T-cell (primary cell): ENCODE data around the gene NUMA1. TPM values are rescaled to one million over a fixed set of nuclear protein-coding genes. Genes with fewer than 3 reads are reported as not detected.

Source experiments
- ATAC-seq, 4 experiments: fragments of 200-7000 bp in 3 of 4; fragments of 150-1000 bp in 1 of 4; cut with Tn5 transposase; replicated peaks in 1 of 4; 1 replicate in 3 of 4; 2 replicates in 1 of 4; pipeline ENCODE4 v1.10.0; 2021; ENCODE audit warnings: moderate library complexity in 3 of 4, mild to moderate bottlenecking in 2 of 4, moderate number of reproducible peaks in 1 of 4
- CTCF ChIA-PET, 2 donors: fragments of 300-600 bp; sonication (Branson Sonifier 250); formaldehyde crosslinking; loops; one replicate each; lab custom pipeline; 2022; ENCODE audit warnings: antibody characterized with exemption in 2 of 2; lab: Charles Lee
- POLR2A ChIA-PET, 2 donors: fragments of 300-600 bp; sonication (Branson Sonifier 250); formaldehyde crosslinking; loops; one replicate each; lab custom pipeline; 2022; ENCODE audit warnings: antibody characterized with exemption in 2 of 2; lab: Charles Lee
- DNase-seq, 35 experiments: peaks; one replicate each; pipeline versions ENCODE4 v3.0.0 to v3.0.0-alpha.2; 2013 to 2023
- H3K27ac ChIP-seq: one replicate; pipeline ENCODE4 v1.5.1; 2013; ENCODE audit warnings: low read length
- H3K27me3 ChIP-seq, 2 experiments: replicated peaks in 1 of 2; 1 replicate in 1 of 2; 2 replicates in 1 of 2; pipeline versions ENCODE4 v1.6.1 to v1.7.0; 2013; ENCODE audit warnings: low read length in 1 of 2, mixed read lengths in 1 of 2; ENCODE audit not compliant: control insufficient read depth in 2 of 2, insufficient read depth in 2 of 2; ENCODE audit errors: extremely low read depth in 1 of 2
- H3K36me3 ChIP-seq, 2 donors: 1 replicate in 1 of 2; 2 replicates in 1 of 2; pipeline versions ENCODE4 v1.6.1 to v1.7.0; 2013; ENCODE audit warnings: low read length in 1 of 2; ENCODE audit not compliant: control insufficient read depth in 2 of 2, insufficient read depth in 1 of 2; ENCODE audit errors: extremely low read depth in 1 of 2
- H3K4me1 ChIP-seq, 2 experiments: 1 replicate in 1 of 2; 2 replicates in 1 of 2; pipeline versions ENCODE4 v1.6.1 to v1.7.0; 2013; ENCODE audit warnings: low read length in 2 of 2, mixed read lengths in 1 of 2; ENCODE audit not compliant: insufficient read depth in 2 of 2, control insufficient read depth in 1 of 2; ENCODE audit errors: extremely low read depth in 1 of 2
- H3K4me3 ChIP-seq, 2 donors: 1 replicate in 1 of 2; 2 replicates in 1 of 2; pipeline versions ENCODE4 v1.5.1 to v1.7.0; 2013; ENCODE audit warnings: mild to moderate bottlenecking in 2 of 2, low read length in 1 of 2, moderate library complexity in 1 of 2; ENCODE audit not compliant: control insufficient read depth in 1 of 2; ENCODE audit errors: extremely low read depth in 1 of 2
- H3K9me3 ChIP-seq: 2 replicates; pipeline ENCODE4 v1.7.0; 2013
- H3K27ac Mint-ChIP-seq, 2 donors: one replicate each; pipeline ENCODE4 v1.8.0; 2020 to 2021; ENCODE audit warnings: mild to moderate bottlenecking in 2 of 2, mixed read lengths in 2 of 2
- H3K27me3 Mint-ChIP-seq, 2 donors: one replicate each; pipeline ENCODE4 v1.8.0; 2021 to 2022; ENCODE audit warnings: mixed read lengths in 2 of 2
- H3K36me3 Mint-ChIP-seq: one replicate; pipeline ENCODE4 v1.8.0; 2021; ENCODE audit warnings: mixed read lengths
- H3K4me1 Mint-ChIP-seq, 3 donors: one replicate each; pipeline ENCODE4 v1.8.0; 2020 to 2022; ENCODE audit warnings: mixed read lengths in 3 of 3, mild to moderate bottlenecking in 1 of 3
- H3K4me3 Mint-ChIP-seq, 3 donors: one replicate each; pipeline ENCODE4 v1.8.0; 2020 to 2022; ENCODE audit warnings: mild to moderate bottlenecking in 3 of 3, mixed read lengths in 3 of 3, moderate library complexity in 3 of 3
- H3K9me3 Mint-ChIP-seq, 3 donors: one replicate each; pipeline ENCODE4 v1.8.0; 2020 to 2022; ENCODE audit warnings: mixed read lengths in 3 of 3
- WGBS: methylation state at CpG from one replicate; pipeline ENCODE4 v1.1.5; 2013; ENCODE audit warnings: missing lambda C conversion rate; ENCODE audit not compliant: insufficient coverage; 5-methylcytosine and 5-hydroxymethylcytosine counted together
- total RNA-seq, 35 experiments: library from RNA in 6 of 35; stranded (reverse) in 6 of 35; fragments of 120-200 nt in 1 of 35; gene quantifications; one replicate each; pipeline versions ENCODE4 v1.2.1 to v1.2.4 and lab custom pipeline; 2013 to 2026

NUMA1 gene
- total RNA-seq, 5 donors from 2014 or later (not counting 1 experiment from before 2014, with no cell fraction given): 237 to 386 (median 343) TPM

DNA sequence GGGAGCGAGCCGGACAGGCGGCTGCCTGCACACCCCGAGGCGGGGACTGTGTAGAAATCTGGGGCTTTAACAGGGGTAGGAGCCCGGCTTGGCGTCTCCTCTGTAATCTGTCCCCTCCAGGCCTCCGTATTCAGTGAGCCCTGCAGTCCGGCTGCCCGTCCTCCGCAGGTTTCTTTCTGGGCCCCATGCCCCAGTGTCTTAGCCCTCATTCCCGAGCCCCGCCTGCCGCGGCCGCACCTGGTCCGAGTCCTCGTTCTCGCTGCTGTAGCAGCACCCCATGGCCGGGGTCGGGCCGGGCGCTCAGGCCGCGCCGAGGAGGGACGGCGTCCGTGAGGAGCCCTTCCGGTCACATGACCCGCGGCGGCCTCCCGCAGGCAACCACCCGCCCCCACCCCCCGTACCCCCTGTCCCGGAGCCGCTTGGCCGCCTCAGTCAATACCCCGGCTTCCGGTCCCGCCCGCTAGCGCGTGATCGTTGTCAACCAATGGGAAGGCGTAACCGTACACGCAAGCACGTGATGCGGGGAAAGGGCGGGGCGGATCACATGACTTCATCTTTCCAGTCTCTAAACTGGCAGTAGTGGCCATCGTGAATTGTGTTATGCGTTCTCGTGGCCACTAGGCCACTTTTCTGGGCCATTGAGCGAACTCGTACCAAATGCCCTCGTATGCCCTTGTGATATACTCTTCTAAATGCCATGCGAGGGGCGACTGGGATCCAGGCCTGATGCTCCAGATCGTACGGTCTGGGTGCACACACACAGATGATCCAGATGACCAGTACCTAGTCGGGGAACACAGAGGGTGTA lies 22.8 kb upstream of the NUMA1 start, which contains the start of gene LAMTOR1:
Gene LAMTOR1 (minus strand): TSS at position 352 of the 808 bp plus-strand sequence. CDS start 73 bp downstream, at position 279.
- Histone ChIP-seq H3K27ac (peak within 1 kb of the TSS; percentile 86), H3K27me3 (no peaks in the 10 kb centered on the region), H3K4me3 (peak within 1 kb of the TSS; percentile 82 to 89), H3K36me3 (peaks cover 0 to 32% of the 10 kb centered on the region in 2 donors), H3K4me1 (peaks cover 12 to 49% of the 10 kb centered on the region in 2 experiments), H3K9me3 (no peaks in the 10 kb centered on the region)
- Mint-ChIP-seq H3K9me3 (no peaks in the 10 kb centered on the region), H3K27ac (peak within 1 kb of the TSS; percentile 82 to 86), H3K4me1 (peaks cover 44 to 49% (median 47%) of the 10 kb centered on the region in 3 donors), H3K4me3 (peak within 1 kb of the TSS; percentile 77 to 92 (median 89)), H3K36me3 (peaks cover 12% of the 10 kb centered on the region), H3K27me3 (no peaks in the 10 kb centered on the region)
- WGBS: 5% methylated on average over 60 of the region's 64 CpGs
- CTCF ChIA-PET: interaction anchor here in 1 of 2 donors (1.3 kb wide), 1 partner anchor 78 kb away, joined by 4 read pairs; no protein-coding TSS in a partner anchor
- DNase-seq (peak; percentile 94 to 99 (median 97)), ATAC-seq (peak; percentile 96 to 99 (median 97))
- POLR2A ChIA-PET: no interaction called here

DNA sequence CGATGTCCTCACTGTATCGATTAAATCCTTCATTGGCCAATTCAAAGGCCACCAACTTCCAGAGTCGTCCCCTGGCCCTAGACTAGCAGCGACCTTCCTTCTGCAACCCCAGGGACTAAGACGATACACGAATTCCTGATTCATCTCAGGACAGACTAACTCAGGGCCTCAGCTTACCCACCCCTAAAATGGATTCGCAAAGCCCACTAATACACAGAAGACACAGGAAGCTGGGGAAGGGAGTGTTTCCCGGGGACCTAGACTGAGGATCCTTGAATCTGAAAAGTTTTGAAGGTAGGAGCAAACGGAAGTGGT lies 22.2 kb upstream of the NUMA1 start:
- H3K36me3 ChIP-seq: peaks cover 0 to 35% of the 10 kb centered on the region in 2 donors
- CTCF ChIA-PET: interaction anchor here in 1 of 2 donors (1.3 kb wide), 1 partner anchor 77 kb away, joined by 4 read pairs; no protein-coding TSS in a partner anchor
- no peaks in the 10 kb centered on the region for H3K27me3 Mint-ChIP-seq
- peak overlapping the region; percentile 82 to 89 for H3K4me3 ChIP-seq
- peak overlapping the region; percentile 82 to 86 for H3K27ac Mint-ChIP-seq
- peak in 1 of 4 experiments; percentile 3 for ATAC-seq
- POLR2A ChIA-PET: no interaction called here
- peaks cover 44 to 52% (median 49%) of the 10 kb centered on the region in 3 donors for H3K4me1 Mint-ChIP-seq
- no peaks in the 10 kb centered on the region for H3K27me3 ChIP-seq
- DNase-seq: no peak
- no peaks in the 10 kb centered on the region for H3K9me3 ChIP-seq
- peaks cover 17% of the 10 kb centered on the region for H3K36me3 Mint-ChIP-seq
- H3K4me3 Mint-ChIP-seq: peak overlapping the region; percentile 77 to 92 (median 89)
- H3K27ac ChIP-seq: peak overlapping the region; percentile 82
- H3K4me1 ChIP-seq: peaks cover 12 to 49% of the 10 kb centered on the region in 2 experiments
- WGBS: 10% methylated on average over 4 of the region's 9 CpGs
- no peaks in the 10 kb centered on the region for H3K9me3 Mint-ChIP-seq

DNA sequence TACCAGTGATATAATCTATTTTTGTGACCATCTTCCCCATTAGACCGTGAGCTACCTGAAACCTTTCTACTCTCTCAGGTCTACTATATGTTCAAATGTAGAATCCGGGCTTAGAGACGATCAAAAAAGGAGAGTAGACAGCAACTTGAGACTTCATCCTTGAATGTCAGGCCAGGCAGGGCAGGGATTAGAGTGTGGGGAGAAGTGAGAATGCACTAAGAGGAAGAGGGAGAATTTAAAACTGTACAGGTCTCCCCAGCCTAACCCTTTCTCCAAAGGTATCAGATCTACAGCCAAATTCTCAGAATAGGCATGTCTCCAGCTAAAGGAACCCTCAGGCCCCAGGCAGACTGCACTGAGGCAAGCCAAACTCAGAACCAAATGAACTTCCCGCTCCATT lies 21.8 kb upstream of the NUMA1 start:
- DNase-seq (no peak), ATAC-seq (no peak)
- Mint-ChIP-seq H3K36me3 (peaks cover 14% of the 10 kb centered on the region), H3K4me1 (peaks cover 44 to 53% (median 49%) of the 10 kb centered on the region in 3 donors), H3K27me3 (no peaks in the 10 kb centered on the region), H3K9me3 (no peaks in the 10 kb centered on the region), H3K4me3 (peak overlapping the region; percentile 77 to 92 (median 89)), H3K27ac (peak overlapping the region; percentile 82 to 86)
- peak overlapping the region; percentile 82 to 89 for H3K4me3 ChIP-seq
- no peaks in the 10 kb centered on the region for H3K9me3 ChIP-seq
- ChIA-PET CTCF (interaction anchor here in 1 of 2 donors (1.3 kb wide), 1 partner anchor 77 kb away, joined by 4 read pairs; no protein-coding TSS in a partner anchor), POLR2A (no interaction called here)
- peaks cover 0 to 37% of the 10 kb centered on the region in 2 donors for H3K36me3 ChIP-seq
- WGBS: 40% methylated on average over 1 of the region's 4 CpGs
- H3K27ac ChIP-seq: peak overlapping the region; percentile 82
- no peaks in the 10 kb centered on the region for H3K27me3 ChIP-seq
- peaks cover 12 to 49% of the 10 kb centered on the region in 2 experiments for H3K4me1 ChIP-seq

DNA sequence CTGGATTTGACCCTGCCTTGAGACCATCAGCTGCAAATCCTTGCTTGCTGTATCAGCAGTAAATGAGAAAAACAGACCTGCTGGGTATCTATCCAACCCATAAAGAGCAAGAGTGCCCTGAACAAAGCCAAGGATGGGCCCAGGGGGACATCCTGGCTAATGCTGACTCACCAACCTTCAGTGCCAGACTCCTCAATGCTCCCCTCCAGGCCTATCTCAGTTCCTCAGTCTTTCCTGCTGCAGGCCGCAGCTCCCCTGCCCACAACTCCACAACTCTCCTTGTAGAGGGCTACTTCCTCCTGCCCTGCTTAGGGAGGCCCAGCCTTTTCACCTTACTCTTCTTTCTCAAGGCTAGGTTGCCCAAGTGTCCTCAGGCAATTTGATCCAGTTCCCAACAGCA lies 20.1 kb upstream of the NUMA1 start:
- H3K4me1 ChIP-seq: peaks cover 12 to 49% of the 10 kb centered on the region in 2 experiments
- no peak for ATAC-seq
- DNase-seq: peak in 1 of 35 experiments; percentile 14
- H3K27me3 ChIP-seq: no peaks in the 10 kb centered on the region
- no peaks in the 10 kb centered on the region for H3K9me3 Mint-ChIP-seq
- H3K36me3 Mint-ChIP-seq: peaks cover 18% of the 10 kb centered on the region
- H3K9me3 ChIP-seq: no peaks in the 10 kb centered on the region
- H3K4me1 Mint-ChIP-seq: peaks cover 44 to 53% (median 49%) of the 10 kb centered on the region in 3 donors
- H3K27ac Mint-ChIP-seq: peak overlapping the region; percentile 61 to 86
- CTCF ChIA-PET: interaction anchor here (0.8 to 1.6 kb wide), 4 partner anchors 9 to 123 kb away, joined by 3 read pairs; partner anchors contain the start of gene ANAPC15 (in 1 of the 2)
- no peak overlapping the region for H3K27ac ChIP-seq
- 86% methylated on average over 1 of the region's 1 CpG for WGBS
- H3K27me3 Mint-ChIP-seq: no peaks in the 10 kb centered on the region
- H3K36me3 ChIP-seq: peaks cover under 1 to 43% of the 10 kb centered on the region in 2 donors
- no peak overlapping the region for H3K4me3 Mint-ChIP-seq
- POLR2A ChIA-PET: no interaction called here
- H3K4me3 ChIP-seq: no peak overlapping the region

DNA sequence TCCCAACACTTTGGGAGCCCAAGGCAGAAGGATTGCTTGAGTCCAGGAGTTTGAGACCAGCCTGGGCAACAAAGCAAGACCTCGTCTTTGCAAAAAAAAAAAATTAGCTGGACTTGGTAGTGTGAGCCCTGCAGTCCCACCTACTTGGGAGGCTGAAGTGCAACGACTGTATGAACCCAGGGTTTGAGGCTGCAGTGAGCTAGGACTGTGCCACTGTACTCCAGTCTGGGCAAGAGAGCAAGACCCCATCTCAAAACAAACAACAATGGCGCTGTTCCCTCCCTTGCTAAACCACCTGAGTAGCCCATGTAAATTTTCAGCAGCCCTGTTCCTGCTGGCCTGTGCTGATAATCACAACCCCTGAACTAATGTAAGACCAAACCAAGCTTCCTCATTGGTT lies 19.7 kb upstream of the NUMA1 start:
- CTCF ChIA-PET: interaction anchor here (1.2 to 1.6 kb wide), 2 partner anchors 9 to 121 kb away, joined by 3 read pairs; no protein-coding TSS in a partner anchor
- peaks cover 12 to 49% of the 10 kb centered on the region in 2 experiments for H3K4me1 ChIP-seq
- H3K27me3 Mint-ChIP-seq: no peaks in the 10 kb centered on the region
- no peaks in the 10 kb centered on the region for H3K9me3 Mint-ChIP-seq
- H3K36me3 Mint-ChIP-seq: peaks cover 15% of the 10 kb centered on the region
- peaks cover 44 to 51% (median 47%) of the 10 kb centered on the region in 3 donors for H3K4me1 Mint-ChIP-seq
- POLR2A ChIA-PET: no interaction called here
- H3K4me3 Mint-ChIP-seq: no peak overlapping the region
- no peak for ATAC-seq
- 70% methylated on average over 2 of the region's 3 CpGs for WGBS
- peak overlapping the region in 1 of 2 donors; percentile 86 for H3K27ac Mint-ChIP-seq
- no peak for DNase-seq
- H3K4me3 ChIP-seq: no peak overlapping the region
- no peaks in the 10 kb centered on the region for H3K9me3 ChIP-seq
- no peak overlapping the region for H3K27ac ChIP-seq
- peaks cover 5 to 46% of the 10 kb centered on the region in 2 donors for H3K36me3 ChIP-seq
- H3K27me3 ChIP-seq: no peaks in the 10 kb centered on the region

DNA sequence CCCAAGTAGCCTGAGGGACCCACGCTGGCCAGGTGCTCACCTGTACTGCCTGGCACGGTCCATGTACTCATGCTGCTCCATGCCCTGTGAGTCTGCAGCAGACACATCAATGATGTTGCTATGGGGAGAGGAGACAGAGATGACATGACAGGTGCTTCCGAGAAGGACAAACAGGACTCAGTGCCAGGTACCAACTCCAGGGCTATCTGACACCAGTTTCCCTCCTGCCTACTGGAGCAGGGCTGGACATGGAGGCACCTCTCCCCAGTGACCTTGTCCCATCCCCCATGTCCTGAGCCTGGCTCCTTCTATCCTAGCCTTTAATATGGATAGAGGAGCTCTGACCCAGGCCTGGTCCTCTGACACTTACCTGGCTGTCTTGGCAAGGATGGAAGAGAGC lies 18.4 kb upstream of the NUMA1 start:
- ChIA-PET CTCF (interaction anchor here in 1 of 2 donors (1.1 kb wide), 1 partner anchor 73 kb away, joined by 3 read pairs; no protein-coding TSS in a partner anchor), POLR2A (no interaction called here)

More for the DNA sequence above, 18.4 kb upstream of the NUMA1 start:
- Mint-ChIP-seq H3K27ac (no peak overlapping the region), H3K36me3 (peaks cover 22% of the 10 kb centered on the region), H3K4me3 (no peak overlapping the region), H3K9me3 (no peaks in the 10 kb centered on the region), H3K27me3 (no peaks in the 10 kb centered on the region), H3K4me1 (peaks cover 35 to 39% (median 37%) of the 10 kb centered on the region in 3 donors)
- 100% methylated on average over 2 of the region's 3 CpGs for WGBS
- peaks cover 10 to 43% of the 10 kb centered on the region in 2 experiments for H3K4me1 ChIP-seq
- ATAC-seq (no peak), DNase-seq (no peak)
- no peak overlapping the region for H3K4me3 ChIP-seq
- H3K27me3 ChIP-seq: no peaks in the 10 kb centered on the region
- peaks cover 5 to 53% of the 10 kb centered on the region in 2 donors for H3K36me3 ChIP-seq
- no peaks in the 10 kb centered on the region for H3K9me3 ChIP-seq
- no peak overlapping the region for H3K27ac ChIP-seq
